ENCODE data around the gene GSE1.
A peak's percentile ranks its signal among the peaks of the same experiment; 100 is the strongest.

The GSE1 gene

DNA sequence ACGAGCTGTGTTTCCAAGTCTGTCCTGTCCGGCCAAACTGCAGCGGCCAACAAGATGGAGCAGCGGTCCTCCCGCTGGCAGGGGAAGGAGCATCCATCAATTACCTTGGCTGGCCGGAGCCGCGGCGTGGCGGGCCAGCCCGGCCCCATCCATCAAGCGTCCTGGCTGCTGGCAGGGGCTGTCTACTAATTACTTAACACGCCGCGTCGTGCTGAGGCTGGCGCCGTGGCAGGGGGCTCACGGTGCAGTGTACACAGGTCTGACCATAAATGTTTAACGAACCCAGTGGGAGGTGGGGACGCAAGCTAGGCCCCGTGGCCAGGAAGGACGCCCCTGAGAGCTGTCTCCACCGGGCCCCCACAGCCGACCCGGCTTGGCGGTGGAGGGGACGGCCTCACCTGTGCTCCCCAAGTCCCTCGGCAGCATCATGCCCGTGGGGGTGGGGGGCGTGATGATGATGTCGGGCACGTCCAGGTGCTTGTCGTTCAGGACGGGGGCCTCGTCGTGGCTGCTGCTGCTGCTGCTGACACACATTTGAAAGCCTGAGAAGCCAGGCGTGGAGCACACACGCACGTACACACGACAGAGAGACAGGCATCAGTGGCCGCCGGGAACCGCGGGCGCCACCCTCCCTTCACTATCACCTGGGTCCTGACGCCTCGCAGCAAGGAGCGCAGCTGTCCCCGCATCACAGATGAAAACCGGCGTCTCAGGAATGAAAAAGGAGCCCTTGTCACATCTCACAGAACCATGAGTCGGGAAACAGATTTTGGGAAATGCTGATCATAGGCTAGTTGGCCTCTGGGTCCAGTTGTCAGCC, 96.9 kb downstream of the GSE1 start:
- no peak for DNase-seq
- TF ChIP-seq POLR2A (IDR thresholded peaks at IDR 0.05; ENCODE audit: low read length) (no peak), GATA1 (IDR thresholded peaks at IDR 0.05; ENCODE audit: low read depth, low read length) (no peak)

- DNase-seq: no peak
- TF ChIP-seq POLR2A (IDR thresholded peaks at IDR 0.05; ENCODE audit: low read length) (no peak), GATA1 (IDR thresholded peaks at IDR 0.05; ENCODE audit: low read depth, low read length) (no peak)
Measured at GRCh38 chr16:85710732-85711131, 97.6 kb downstream of the GSE1 start.

DNA sequence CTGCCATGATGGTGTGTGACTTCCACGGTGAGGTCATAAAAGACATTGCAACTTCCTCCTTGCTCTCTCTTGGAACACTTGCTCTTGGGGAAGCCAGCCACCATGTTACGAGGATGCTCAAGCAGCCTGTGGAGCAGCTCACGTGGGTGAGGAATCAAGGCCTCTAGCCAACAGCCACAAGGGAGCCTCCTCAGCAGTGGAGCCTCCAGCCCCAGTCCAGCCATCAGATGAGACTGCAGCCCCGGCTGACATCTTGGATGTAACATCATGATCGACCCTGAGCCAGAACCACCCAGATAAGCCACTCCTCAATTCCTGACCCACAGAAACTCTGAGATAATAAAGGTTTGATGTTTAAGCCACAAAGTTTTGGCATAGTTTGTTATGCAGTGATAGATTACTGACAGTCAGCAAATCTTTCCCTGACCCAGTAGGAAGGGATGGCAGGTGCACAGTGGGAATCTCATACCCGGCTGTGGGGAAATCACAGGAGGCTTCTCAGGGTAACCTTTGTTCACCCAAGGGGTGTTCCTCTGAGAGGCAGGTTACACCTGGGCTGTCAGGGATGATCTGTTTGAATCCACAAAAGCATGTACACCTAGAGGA, 99.0 kb downstream of the GSE1 start:
- no peak for DNase-seq
- no peak for TF ChIP-seq GATA1 (IDR thresholded peaks at IDR 0.05; ENCODE audit: low read depth, low read length)
- no peak for TF ChIP-seq POLR2A (IDR thresholded peaks at IDR 0.05; ENCODE audit: low read length)

DNA sequence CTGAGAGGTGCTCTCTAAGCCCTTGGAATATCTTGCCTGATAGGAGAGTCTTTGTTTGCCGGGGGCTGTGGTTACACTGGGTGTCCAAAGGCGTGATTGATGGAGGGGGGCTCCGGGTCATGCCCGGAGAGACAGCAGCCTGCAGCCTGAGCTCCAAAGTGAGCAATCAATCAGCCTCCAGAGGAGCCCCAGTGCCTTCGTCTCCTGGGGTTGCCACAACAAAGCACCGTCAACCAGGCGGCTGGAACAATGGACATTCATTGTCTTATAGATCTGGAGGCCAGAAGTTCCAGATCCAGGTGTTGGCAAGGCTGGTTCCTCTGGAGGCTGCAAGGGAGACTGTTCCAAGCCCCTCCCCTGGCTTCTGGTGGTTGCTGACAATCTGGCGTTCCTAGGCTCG, 99.7 kb downstream of the GSE1 start:
- TF ChIP-seq POLR2A (IDR thresholded peaks at IDR 0.05; ENCODE audit: low read length) (no peak), GATA1 (IDR thresholded peaks at IDR 0.05; ENCODE audit: low read depth, low read length) (no peak)
- no peak for DNase-seq

GRCh38 chr16:85715169-85716021, 102.3 kb downstream of the GSE1 start:
- no peak for TF ChIP-seq POLR2A (IDR thresholded peaks at IDR 0.05; ENCODE audit: low read length)
- no peak for TF ChIP-seq GATA1 (IDR thresholded peaks at IDR 0.05; ENCODE audit: low read depth, low read length)

GRCh38 chr16:85716022-85716679, 103.0 kb downstream of the GSE1 start:
- DNase-seq: no peak
- TF ChIP-seq POLR2A (IDR thresholded peaks at IDR 0.05; ENCODE audit: low read length) (no peak), GATA1 (IDR thresholded peaks at IDR 0.05; ENCODE audit: low read depth, low read length) (no peak)

More at GRCh38 chr16:85715169-85716021, 102.3 kb downstream of the GSE1 start:
- DNase-seq: no peak

DNA sequence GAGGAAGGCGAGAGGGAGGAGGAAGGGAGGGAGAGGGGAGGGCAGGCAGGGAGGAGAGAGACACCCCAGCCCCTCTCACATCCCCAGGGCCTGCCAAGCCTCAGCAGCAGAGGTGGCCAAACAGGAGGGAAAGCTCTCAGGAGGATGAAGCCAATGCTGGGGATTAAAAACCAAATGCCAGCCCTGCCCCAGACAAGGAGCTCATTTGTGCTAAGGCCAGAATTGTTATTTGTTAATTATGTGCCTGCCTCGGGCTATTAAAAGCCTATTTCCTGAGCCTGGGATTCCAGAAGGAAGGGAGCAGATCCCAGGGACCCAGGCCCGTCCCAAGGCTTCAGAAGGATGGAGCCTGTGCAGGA, 103.5 kb downstream of the GSE1 start:
- no peak for DNase-seq

GRCh38 chr16:85717393-85718152, 104.5 kb downstream of the GSE1 start:
- no peak for TF ChIP-seq POLR2A (IDR thresholded peaks at IDR 0.05; ENCODE audit: low read length)
- no peak for TF ChIP-seq GATA1 (IDR thresholded peaks at IDR 0.05; ENCODE audit: low read depth, low read length)
- DNase-seq: peak; percentile 74 to 88

More for the DNA sequence above, 103.5 kb downstream of the GSE1 start:
- TF ChIP-seq POLR2A (IDR thresholded peaks at IDR 0.05; ENCODE audit: low read length): no peak
- TF ChIP-seq GATA1 (IDR thresholded peaks at IDR 0.05; ENCODE audit: low read depth, low read length): no peak

GRCh38 chr16:85718153-85718477, 105.0 kb downstream of the GSE1 start:
- TF ChIP-seq POLR2A (IDR thresholded peaks at IDR 0.05; ENCODE audit: low read length) (no peak), GATA1 (IDR thresholded peaks at IDR 0.05; ENCODE audit: low read depth, low read length) (no peak)
- no peak for DNase-seq

DNA sequence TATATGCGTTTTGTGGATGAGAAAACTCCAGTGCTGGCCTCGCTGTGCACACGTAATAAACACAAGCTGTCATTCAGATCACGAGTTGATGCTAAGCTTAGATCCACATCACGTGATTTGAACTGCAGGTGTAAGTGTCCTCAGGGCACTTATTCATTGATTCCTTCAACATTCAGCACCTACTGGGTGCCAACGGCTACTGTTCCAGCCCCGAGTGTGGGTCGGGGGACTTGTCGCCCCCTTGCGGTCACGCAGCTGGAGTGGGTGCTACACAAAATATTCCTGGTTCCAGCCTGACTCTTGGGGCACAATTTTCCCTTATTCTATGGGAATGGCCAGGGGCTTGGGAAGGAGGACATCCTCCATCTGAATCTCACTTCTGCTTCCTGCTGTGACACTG, 105.6 kb downstream of the GSE1 start:
- no peak for TF ChIP-seq GATA1 (IDR thresholded peaks at IDR 0.05; ENCODE audit: low read depth, low read length)
- TF ChIP-seq POLR2A (IDR thresholded peaks at IDR 0.05; ENCODE audit: low read length): no peak
- peak; percentile 37 to 61 for DNase-seq

DNA sequence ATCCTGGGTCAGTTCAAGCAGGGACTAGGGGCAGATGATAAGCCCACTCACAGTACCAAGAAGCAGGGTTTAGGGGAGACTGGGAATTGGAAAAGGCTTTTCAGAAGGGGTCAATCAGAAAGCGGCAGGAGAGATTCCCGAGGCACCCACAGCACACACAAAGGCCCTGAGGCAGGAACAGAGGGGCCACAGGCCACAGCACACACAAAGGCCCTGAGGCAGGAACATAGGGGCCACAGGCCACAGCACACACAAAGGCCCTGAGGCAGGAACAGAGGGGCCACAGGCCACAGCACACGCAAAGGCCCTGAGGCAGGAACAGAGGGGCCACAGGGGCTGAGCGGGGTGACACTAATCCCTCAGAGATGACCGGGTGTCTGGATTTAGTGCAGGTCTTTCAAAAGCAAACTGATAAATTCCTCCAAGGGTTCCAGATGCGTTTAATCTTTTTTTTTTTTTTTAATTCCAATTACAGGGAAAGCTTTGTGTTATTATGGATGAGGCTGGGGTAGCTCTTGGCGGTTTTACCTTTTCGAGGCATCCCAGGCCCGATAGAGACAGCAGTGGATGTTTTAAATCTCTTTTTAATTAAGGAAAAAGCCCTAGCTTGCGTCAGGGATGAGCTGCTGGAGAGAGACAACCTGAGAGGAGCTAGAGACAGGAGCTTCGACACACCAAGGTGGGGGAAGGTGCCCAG, 106.6 kb downstream of the GSE1 start:
- no peak for DNase-seq
- TF ChIP-seq POLR2A (IDR thresholded peaks at IDR 0.05; ENCODE audit: low read length) (no peak), GATA1 (IDR thresholded peaks at IDR 0.05; ENCODE audit: low read depth, low read length) (no peak)

DNA sequence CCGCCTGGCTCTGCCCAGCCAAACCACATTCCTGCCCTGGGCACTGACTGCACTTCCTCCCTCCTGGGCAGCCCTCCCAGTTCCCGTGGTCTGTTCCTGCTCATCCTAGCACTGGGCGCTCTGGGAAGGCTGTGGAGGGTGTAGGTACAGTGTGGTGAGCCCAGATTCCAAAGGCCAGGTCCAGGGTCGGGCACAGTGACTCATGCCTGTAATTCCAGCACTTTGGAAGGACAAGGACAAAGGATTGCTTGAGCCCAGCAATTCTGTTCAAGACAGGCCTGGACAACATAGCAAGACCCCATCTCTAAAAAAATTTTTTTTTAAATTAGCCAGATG, 107.1 kb downstream of the GSE1 start:
- TF ChIP-seq POLR2A (IDR thresholded peaks at IDR 0.05; ENCODE audit: low read length): no peak
- TF ChIP-seq GATA1 (IDR thresholded peaks at IDR 0.05; ENCODE audit: low read depth, low read length): no peak
- DNase-seq: no peak
